HepG2 (cell line): ENCODE measurements around the gene TCEANC2. TPM values are rescaled to one million over a fixed set of nuclear protein-coding genes. Genes with fewer than 3 reads are reported as not detected.

Experiments used
- ATF2 ChIP-seq: sonication (generic); formaldehyde crosslinking; IDR thresholded peaks from 2 replicates; pipeline ENCODE4 v1.4.0; 2020; ENCODE audit warnings: missing genetic modification reagents
- ATF4 ChIP-seq, 2 experiments: fragments of 450-650 bp in 1 of 2; sonication (generic) in 1 of 2; formaldehyde crosslinking; IDR thresholded peaks; 2 replicates each; pipeline versions ENCODE4 v1.5.0 to v1.8.0; 2020 to 2022; ENCODE audit warnings: mild to moderate bottlenecking in 1 of 2, missing genetic modification reagents in 1 of 2
- BCL6 ChIP-seq: IDR thresholded peaks from 2 replicates; pipeline ENCODE4 v1.6.1; 2016; ENCODE audit warnings: missing genetic modification reagents, missing compliant biosample characterization
- BRCA1 ChIP-seq: sonication (generic); formaldehyde crosslinking; IDR thresholded peaks from 2 replicates; pipeline ENCODE4 v1.4.0; 2020; ENCODE audit warnings: missing genetic modification reagents
- CHD2 ChIP-seq: IDR thresholded peaks from 2 replicates; pipeline ENCODE4 v1.6.1; 2011; ENCODE audit warnings: low read depth, low read length, improper control_type of control experiment
- CREB3 ChIP-seq: sonication (generic); formaldehyde crosslinking; IDR thresholded peaks from 2 replicates; pipeline ENCODE4 v1.5.0; 2020; ENCODE audit warnings: missing genetic modification reagents
- ESRRA ChIP-seq: sonication (generic); formaldehyde crosslinking; IDR thresholded peaks from 2 replicates; pipeline ENCODE4 v1.5.1; 2020; ENCODE audit warnings: mild to moderate bottlenecking, low read depth, missing genetic modification reagents
- HMG20A ChIP-seq: IDR thresholded peaks from 2 replicates; pipeline ENCODE4 v1.6.1; 2016; ENCODE audit warnings: borderline replicate concordance
- KAT8 ChIP-seq: IDR thresholded peaks from 2 replicates; pipeline ENCODE4 v1.6.1; 2016; ENCODE audit warnings: missing genetic modification reagents, missing compliant biosample characterization
- KMT2B ChIP-seq: IDR thresholded peaks from 2 replicates; pipeline ENCODE4 v1.6.1; 2016; ENCODE audit warnings: missing genetic modification reagents, missing compliant biosample characterization
- MLLT10 ChIP-seq: sonication (generic); formaldehyde crosslinking; IDR thresholded peaks from 2 replicates; pipeline ENCODE4 v1.4.0; 2020; ENCODE audit warnings: missing genetic modification reagents
- NFIC ChIP-seq: IDR thresholded peaks from 2 replicates; pipeline ENCODE4 v1.6.1; 2012; ENCODE audit warnings: mild to moderate bottlenecking, low read length, inconsistent platforms
- NR2F1 ChIP-seq, 2 experiments: fragments of 450-650 bp in 1 of 2; formaldehyde crosslinking in 1 of 2; IDR thresholded peaks; 2 replicates each; pipeline versions ENCODE4 v1.5.0 to v1.6.1; 2016 to 2020; ENCODE audit warnings: mild to moderate bottlenecking in 1 of 2, missing compliant biosample characterization in 1 of 2, missing genetic modification reagents in 1 of 2, moderate library complexity in 1 of 2
- PAXIP1 ChIP-seq: sonication (generic); formaldehyde crosslinking; conservative IDR thresholded peaks from 2 replicates; pipeline ENCODE4 v1.4.0; 2020; ENCODE audit warnings: mild to moderate bottlenecking, missing genetic modification reagents, moderate library complexity
- SKIL ChIP-seq: sonication (generic); formaldehyde crosslinking; IDR thresholded peaks from 2 replicates; pipeline ENCODE4 v1.8.0; 2022; ENCODE audit warnings: missing genetic modification reagents, mild to moderate bottlenecking, moderate library complexity, borderline replicate concordance
- SMAD3 ChIP-seq: sonication (generic); formaldehyde crosslinking; IDR thresholded peaks from 2 replicates; pipeline ENCODE4 v1.4.0; 2020; ENCODE audit warnings: missing genetic modification reagents
- ZBTB20 ChIP-seq: sonication (generic); formaldehyde crosslinking; IDR thresholded peaks from 2 replicates; pipeline ENCODE4 v1.8.1; 2023; ENCODE audit warnings: missing genetic modification reagents, low read depth, mild to moderate bottlenecking, borderline replicate concordance
- ZFY ChIP-seq: sonication (generic); formaldehyde crosslinking; IDR thresholded peaks from 2 replicates; pipeline ENCODE4 v1.4.0; 2020; ENCODE audit warnings: missing genetic modification reagents
- ZNF251 ChIP-seq: sonication (generic); formaldehyde crosslinking; IDR thresholded peaks from 2 replicates; pipeline ENCODE4 v1.9.0; 2021; ENCODE audit warnings: mild to moderate bottlenecking, missing genetic modification reagents
- ZNF432 ChIP-seq: sonication (generic); formaldehyde crosslinking; IDR thresholded peaks from 2 replicates; pipeline ENCODE4 v1.5.0; 2020; ENCODE audit warnings: missing genetic modification reagents, mild to moderate bottlenecking, borderline replicate concordance
- ZNF605 ChIP-seq: sonication (generic); formaldehyde crosslinking; IDR thresholded peaks from 2 replicates; pipeline ENCODE4 v1.8.0; 2022; ENCODE audit warnings: mild to moderate bottlenecking, missing genetic modification reagents
- ZNF792 ChIP-seq: IDR thresholded peaks from 2 replicates; pipeline ENCODE4 v1.6.1; 2016
- polyA plus RNA-seq, 8 experiments: library from polyadenylated mRNA; depleted of rRNA in 3 of 8; stranded (reverse) in 7 of 8; unstranded in 1 of 8; fragments of >200 nt; fragmentation: Illumina TruSeq in 4 of 8; extraction: Trizol in 4 of 8; gene quantifications; 2 replicates each; pipeline versions ENCODE4 v1.2.1 to v1.2.3, GENCODE V29; 2011 to 2016; ENCODE audit warnings: low read depth in 4 of 8, missing spikeins in 1 of 8, mixed read lengths in 1 of 8; ENCODE audit not compliant: insufficient read depth in 1 of 8
- total RNA-seq, 5 experiments: library from RNA; depleted of rRNA; stranded (reverse); fragments of >200 nt; fragmentation: Illumina TruSeq; extraction: Trizol; gene quantifications; 2 replicates each; pipeline ENCODE4 v1.2.3, GENCODE V29; 2016; ENCODE audit warnings: low read depth in 1 of 5

The TCEANC2 gene
- total and polyA plus RNA-seq, 2 of the 13 experiments (the other 11 are each of a cell fraction or from before 2014, with no cell fraction given): 3.8 to 5.0 TPM

GRCh38 chr1:54080598-54081049, 27.2 kb downstream of the TCEANC2 start (continued):
- TF ChIP-seq ATF2 (CRISPR knock-in tag): peak; percentile 50; the same call in 1 of the 2 replicates
- TF ChIP-seq ATF4 (CRISPR knock-in tag; IDR thresholded peaks at IDR 0.05): 0 out of 4 replicates have a peak, but pooled peaks of 1 of the 2 experiments have one; percentile 39
- TF ChIP-seq BRCA1 (CRISPR knock-in tag): no peak
- peak; percentile 28; the same call in 1 of the 2 replicates for TF ChIP-seq ZNF605 (CRISPR knock-in tag)
- TF ChIP-seq ESRRA: peak; percentile 97
- peak; percentile 87 for TF ChIP-seq BCL6 (CRISPR knock-in tag)
- no peak for TF ChIP-seq ZFY (CRISPR knock-in tag)
- TF ChIP-seq SKIL (CRISPR knock-in tag): peak; percentile 75
- TF ChIP-seq ZBTB20: peak; percentile 80; the same call in 1 of the 2 replicates
- TF ChIP-seq KMT2B (CRISPR knock-in tag): 0 out of 2 replicates have a peak, but pooled peaks have one; percentile 17
- peak; percentile 37; the same call in 1 of the 2 replicates for TF ChIP-seq ZNF792
- TF ChIP-seq CHD2: no peak
- no peak for TF ChIP-seq ZNF251 (CRISPR knock-in tag)
- TF ChIP-seq SMAD3 (CRISPR knock-in tag): no peak
- no peak for TF ChIP-seq CREB3
- TF ChIP-seq KAT8 (CRISPR knock-in tag): 0 out of 2 replicates have a peak, but pooled peaks have one; percentile 38
- peak; percentile 92 for TF ChIP-seq PAXIP1
- 0 out of 2 replicates have a peak, but pooled peaks have one; percentile 55 for TF ChIP-seq NFIC
- TF ChIP-seq HMG20A (CRISPR knock-in tag): peak; percentile 77; the same call in 1 of the 2 replicates
- TF ChIP-seq NR2F1 (CRISPR knock-in tag; IDR thresholded peaks at IDR 0.05): peak; percentile 56; a peak in 3 of 4 replicates
- no peak for TF ChIP-seq MLLT10 (CRISPR knock-in tag)
- TF ChIP-seq ZNF432 (CRISPR knock-in tag): no peak
